HepG2 (cell line): ENCODE data around the gene EEPD1. TPM values are rescaled to one million over a fixed set of nuclear protein-coding genes. Genes with fewer than 3 reads are reported as not detected.

Experiments used
- KLF13 ChIP-seq: sonication (generic); formaldehyde crosslinking; IDR thresholded peaks from 2 replicates; pipeline ENCODE4 v1.4.0; 2020; ENCODE audit warnings: mild to moderate bottlenecking, missing genetic modification reagents
- MTF2 ChIP-seq: sonication (generic); formaldehyde crosslinking; IDR thresholded peaks from 2 replicates; pipeline ENCODE4 v1.5.0; 2020; ENCODE audit warnings: missing genetic modification reagents, borderline replicate concordance
- RBM22 ChIP-seq: fragments of 200-400 bp; formaldehyde crosslinking; optimal IDR thresholded peaks from 2 replicates; pipeline ENCODE3; 2017; ENCODE audit warnings: mild to moderate bottlenecking, low read length, moderate library complexity
- RNF2 ChIP-seq: fragments of 450-650 bp; conservative IDR thresholded peaks from 2 replicates; pipeline ENCODE4 v1.6.1; 2016; ENCODE audit warnings: low read depth
- SRY ChIP-seq: sonication (generic); formaldehyde crosslinking; IDR thresholded peaks from 2 replicates; pipeline ENCODE4 v1.8.0; 2022; ENCODE audit warnings: mild to moderate bottlenecking, missing genetic modification reagents
- TBX2 ChIP-seq: sonication (generic); formaldehyde crosslinking; IDR thresholded peaks from 2 replicates; pipeline ENCODE4 v1.5.0; 2020; ENCODE audit warnings: missing genetic modification reagents, mild to moderate bottlenecking, borderline replicate concordance
- ZNF282 ChIP-seq: fragments of 450-650 bp; IDR thresholded peaks from 2 replicates; pipeline ENCODE4 v1.6.1; 2018; ENCODE audit not compliant: partially characterized antibody
- ZNF431 ChIP-seq: sonication (generic); formaldehyde crosslinking; IDR thresholded peaks from 2 replicates; pipeline ENCODE4 v1.9.0; 2022; ENCODE audit warnings: missing genetic modification reagents, low read depth, mild to moderate bottlenecking, borderline replicate concordance
- ZNF446 ChIP-seq: sonication (generic); formaldehyde crosslinking; IDR thresholded peaks from 2 replicates; pipeline ENCODE4 v1.5.0; 2020; ENCODE audit warnings: mild to moderate bottlenecking, missing genetic modification reagents
- ZNF460 ChIP-seq: sonication (generic); formaldehyde crosslinking; IDR thresholded peaks from 2 replicates; pipeline ENCODE4 v1.5.1; 2020; ENCODE audit warnings: missing genetic modification reagents, mild to moderate bottlenecking, borderline replicate concordance
- ZNF746 ChIP-seq: sonication (generic); formaldehyde crosslinking; IDR thresholded peaks from 2 replicates; pipeline ENCODE4 v1.8.0; 2022; ENCODE audit warnings: mild to moderate bottlenecking, missing genetic modification reagents
- ZNF761 ChIP-seq: sonication (generic); formaldehyde crosslinking; conservative IDR thresholded peaks from 2 replicates; pipeline ENCODE4 v1.4.0; 2020; ENCODE audit warnings: mild to moderate bottlenecking, missing genetic modification reagents
- ZNF773 ChIP-seq: sonication (generic); formaldehyde crosslinking; IDR thresholded peaks from 2 replicates; pipeline ENCODE4 v1.4.0; 2020; ENCODE audit warnings: missing genetic modification reagents, borderline replicate concordance
- polyA plus RNA-seq, 8 experiments: library from polyadenylated mRNA; depleted of rRNA in 3 of 8; stranded (reverse) in 7 of 8; unstranded in 1 of 8; fragments of >200 nt; fragmentation: Illumina TruSeq in 4 of 8; extraction: Trizol in 4 of 8; gene quantifications; 2 replicates each; pipeline versions ENCODE4 v1.2.1 to v1.2.3, GENCODE V29; 2011 to 2016; ENCODE audit warnings: low read depth in 4 of 8, missing spikeins in 1 of 8, mixed read lengths in 1 of 8; ENCODE audit not compliant: insufficient read depth in 1 of 8
- total RNA-seq, 5 experiments: library from RNA; depleted of rRNA; stranded (reverse); fragments of >200 nt; fragmentation: Illumina TruSeq; extraction: Trizol; gene quantifications; 2 replicates each; pipeline ENCODE4 v1.2.3, GENCODE V29; 2016; ENCODE audit warnings: low read depth in 1 of 5
- TF ChIP-seq, protein P1 (sequence below): sonication (generic); formaldehyde crosslinking; IDR thresholded peaks from 2 replicates; pipeline ENCODE4 v1.4.0; 2020; ENCODE audit warnings: mild to moderate bottlenecking, missing genetic modification reagents
- TF ChIP-seq, protein P2 (sequence below): sonication (generic); formaldehyde crosslinking; IDR thresholded peaks from 2 replicates; pipeline ENCODE4 v1.8.0; 2022; ENCODE audit warnings: mild to moderate bottlenecking, missing genetic modification reagents, borderline replicate concordance
- TF ChIP-seq, protein P3 (sequence below): conservative IDR thresholded peaks from 2 replicates; pipeline ENCODE4 v1.6.1; 2018; ENCODE audit warnings: missing genetic modification reagents
- TF ChIP-seq, protein P4 (sequence below): sonication (generic); formaldehyde crosslinking; IDR thresholded peaks from 2 replicates; pipeline ENCODE4 v1.5.0; 2020; ENCODE audit warnings: mild to moderate bottlenecking, missing genetic modification reagents

Gene EEPD1
- total and polyA plus RNA-seq, 2 of the 13 experiments (the other 11 are each of a cell fraction or from before 2014, with no cell fraction given) = 10.1 to 16.4 TPM

DNA sequence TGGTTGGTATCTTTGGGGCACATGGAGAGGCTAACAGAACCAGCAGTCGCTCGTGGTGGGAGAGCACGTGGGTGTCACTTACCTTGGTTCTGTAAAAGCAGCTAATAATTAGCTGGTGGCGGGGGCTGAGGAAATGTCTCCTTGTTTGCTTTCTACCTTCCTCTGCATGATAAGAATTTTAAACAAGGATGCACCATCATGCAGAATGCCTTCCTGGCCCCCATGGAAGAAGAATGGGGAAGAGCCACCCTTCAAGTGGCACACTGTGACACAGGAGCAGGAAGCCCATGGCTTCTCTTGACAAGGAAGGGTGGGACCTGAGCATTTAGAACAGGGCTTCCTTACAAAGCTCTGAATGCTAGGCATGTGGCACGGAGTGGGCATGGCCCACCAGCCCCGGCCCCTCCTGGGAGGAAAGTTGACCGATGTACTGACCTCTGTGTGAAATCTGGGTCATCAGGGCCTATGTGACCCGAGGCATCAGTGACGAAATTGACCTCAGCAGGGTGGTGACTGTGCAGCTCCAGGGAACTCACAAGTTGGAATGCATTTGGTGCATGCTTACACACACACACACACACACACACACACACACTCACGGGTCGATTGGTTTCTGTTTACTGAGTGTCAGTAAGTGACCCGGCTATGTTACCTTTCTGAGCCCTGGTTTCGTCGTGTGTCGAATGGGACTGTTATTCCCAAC lies 119.7 kb downstream of the EEPD1 start (continued):
- TF ChIP-seq, protein P1, sequence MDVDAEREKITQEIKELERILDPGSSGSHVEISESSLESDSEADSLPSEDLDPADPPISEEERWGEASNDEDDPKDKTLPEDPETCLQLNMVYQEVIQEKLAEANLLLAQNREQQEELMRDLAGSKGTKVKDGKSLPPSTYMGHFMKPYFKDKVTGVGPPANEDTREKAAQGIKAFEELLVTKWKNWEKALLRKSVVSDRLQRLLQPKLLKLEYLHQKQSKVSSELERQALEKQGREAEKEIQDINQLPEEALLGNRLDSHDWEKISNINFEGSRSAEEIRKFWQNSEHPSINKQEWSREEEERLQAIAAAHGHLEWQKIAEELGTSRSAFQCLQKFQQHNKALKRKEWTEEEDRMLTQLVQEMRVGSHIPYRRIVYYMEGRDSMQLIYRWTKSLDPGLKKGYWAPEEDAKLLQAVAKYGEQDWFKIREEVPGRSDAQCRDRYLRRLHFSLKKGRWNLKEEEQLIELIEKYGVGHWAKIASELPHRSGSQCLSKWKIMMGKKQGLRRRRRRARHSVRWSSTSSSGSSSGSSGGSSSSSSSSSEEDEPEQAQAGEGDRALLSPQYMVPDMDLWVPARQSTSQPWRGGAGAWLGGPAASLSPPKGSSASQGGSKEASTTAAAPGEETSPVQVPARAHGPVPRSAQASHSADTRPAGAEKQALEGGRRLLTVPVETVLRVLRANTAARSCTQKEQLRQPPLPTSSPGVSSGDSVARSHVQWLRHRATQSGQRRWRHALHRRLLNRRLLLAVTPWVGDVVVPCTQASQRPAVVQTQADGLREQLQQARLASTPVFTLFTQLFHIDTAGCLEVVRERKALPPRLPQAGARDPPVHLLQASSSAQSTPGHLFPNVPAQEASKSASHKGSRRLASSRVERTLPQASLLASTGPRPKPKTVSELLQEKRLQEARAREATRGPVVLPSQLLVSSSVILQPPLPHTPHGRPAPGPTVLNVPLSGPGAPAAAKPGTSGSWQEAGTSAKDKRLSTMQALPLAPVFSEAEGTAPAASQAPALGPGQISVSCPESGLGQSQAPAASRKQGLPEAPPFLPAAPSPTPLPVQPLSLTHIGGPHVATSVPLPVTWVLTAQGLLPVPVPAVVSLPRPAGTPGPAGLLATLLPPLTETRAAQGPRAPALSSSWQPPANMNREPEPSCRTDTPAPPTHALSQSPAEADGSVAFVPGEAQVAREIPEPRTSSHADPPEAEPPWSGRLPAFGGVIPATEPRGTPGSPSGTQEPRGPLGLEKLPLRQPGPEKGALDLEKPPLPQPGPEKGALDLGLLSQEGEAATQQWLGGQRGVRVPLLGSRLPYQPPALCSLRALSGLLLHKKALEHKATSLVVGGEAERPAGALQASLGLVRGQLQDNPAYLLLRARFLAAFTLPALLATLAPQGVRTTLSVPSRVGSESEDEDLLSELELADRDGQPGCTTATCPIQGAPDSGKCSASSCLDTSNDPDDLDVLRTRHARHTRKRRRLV = no peak
- TF ChIP-seq, protein P2, sequence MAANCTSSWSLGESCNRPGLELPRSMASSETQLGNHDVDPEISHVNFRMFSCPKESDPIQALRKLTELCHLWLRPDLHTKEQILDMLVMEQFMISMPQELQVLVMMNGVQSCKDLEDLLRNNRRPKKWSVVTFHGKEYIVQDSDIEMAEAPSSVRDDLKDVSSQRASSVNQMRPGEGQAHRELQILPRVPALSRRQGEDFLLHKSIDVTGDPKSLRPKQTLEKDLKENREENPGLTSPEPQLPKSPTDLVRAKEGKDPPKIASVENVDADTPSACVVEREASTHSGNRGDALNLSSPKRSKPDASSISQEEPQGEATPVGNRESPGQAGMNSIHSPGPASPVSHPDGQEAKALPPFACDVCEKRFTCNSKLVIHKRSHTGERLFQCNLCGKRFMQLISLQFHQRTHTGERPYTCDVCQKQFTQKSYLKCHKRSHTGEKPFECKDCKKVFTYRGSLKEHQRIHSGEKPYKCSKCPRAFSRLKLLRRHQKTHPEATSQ = peak; percentile 44; the same call in 1 of the 2 replicates
- TF ChIP-seq RBM22 (no peak), ZNF282 (no peak), ZNF460 (CRISPR knock-in tag) (no peak), ZNF773 (no peak), ZNF746 (peak; percentile 54; the same call in 1 of the 2 replicates), ZNF446 (CRISPR knock-in tag) (no peak), ZNF761 (CRISPR knock-in tag) (no peak), ZNF431 (CRISPR knock-in tag) (no peak), RNF2 (no peak), TBX2 (peak; percentile 75; the same call in 1 of the 2 replicates), MTF2 (CRISPR knock-in tag) (no peak), KLF13 (CRISPR knock-in tag) (no peak), SRY (no peak; the same call in 1 of the 2 replicates)
- TF ChIP-seq, protein P3, sequence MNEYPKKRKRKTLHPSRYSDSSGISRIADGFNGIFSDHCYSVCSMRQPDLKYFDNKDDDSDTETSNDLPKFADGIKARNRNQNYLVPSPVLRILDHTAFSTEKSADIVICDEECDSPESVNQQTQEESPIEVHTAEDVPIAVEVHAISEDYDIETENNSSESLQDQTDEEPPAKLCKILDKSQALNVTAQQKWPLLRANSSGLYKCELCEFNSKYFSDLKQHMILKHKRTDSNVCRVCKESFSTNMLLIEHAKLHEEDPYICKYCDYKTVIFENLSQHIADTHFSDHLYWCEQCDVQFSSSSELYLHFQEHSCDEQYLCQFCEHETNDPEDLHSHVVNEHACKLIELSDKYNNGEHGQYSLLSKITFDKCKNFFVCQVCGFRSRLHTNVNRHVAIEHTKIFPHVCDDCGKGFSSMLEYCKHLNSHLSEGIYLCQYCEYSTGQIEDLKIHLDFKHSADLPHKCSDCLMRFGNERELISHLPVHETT (CRISPR knock-in tag) = no peak
- TF ChIP-seq, protein P4, sequence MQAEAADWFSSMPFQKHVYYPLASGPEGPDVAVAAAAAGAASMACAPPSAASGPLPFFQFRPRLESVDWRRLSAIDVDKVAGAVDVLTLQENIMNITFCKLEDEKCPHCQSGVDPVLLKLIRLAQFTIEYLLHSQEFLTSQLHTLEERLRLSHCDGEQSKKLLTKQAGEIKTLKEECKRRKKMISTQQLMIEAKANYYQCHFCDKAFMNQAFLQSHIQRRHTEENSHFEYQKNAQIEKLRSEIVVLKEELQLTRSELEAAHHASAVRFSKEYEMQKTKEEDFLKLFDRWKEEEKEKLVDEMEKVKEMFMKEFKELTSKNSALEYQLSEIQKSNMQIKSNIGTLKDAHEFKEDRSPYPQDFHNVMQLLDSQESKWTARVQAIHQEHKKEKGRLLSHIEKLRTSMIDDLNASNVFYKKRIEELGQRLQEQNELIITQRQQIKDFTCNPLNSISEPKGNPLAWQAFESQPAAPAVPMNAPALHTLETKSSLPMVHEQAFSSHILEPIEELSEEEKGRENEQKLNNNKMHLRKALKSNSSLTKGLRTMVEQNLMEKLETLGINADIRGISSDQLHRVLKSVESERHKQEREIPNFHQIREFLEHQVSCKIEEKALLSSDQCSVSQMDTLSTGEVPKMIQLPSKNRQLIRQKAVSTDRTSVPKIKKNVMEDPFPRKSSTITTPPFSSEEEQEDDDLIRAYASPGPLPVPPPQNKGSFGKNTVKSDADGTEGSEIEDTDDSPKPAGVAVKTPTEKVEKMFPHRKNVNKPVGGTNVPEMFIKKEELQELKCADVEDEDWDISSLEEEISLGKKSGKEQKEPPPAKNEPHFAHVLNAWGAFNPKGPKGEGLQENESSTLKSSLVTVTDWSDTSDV (CRISPR knock-in tag) = no peak
